Natural killer cell (primary cell): ENCODE measurements around the gene CHST12. TPM values are rescaled to one million over a fixed set of nuclear protein-coding genes. Genes with fewer than 3 reads are reported as not detected.

Source experiments
- ATAC-seq, 3 donors: fragments of 150-1000 bp in 2 of 3; fragments of 200-7000 bp in 1 of 3; cut with Tn5 transposase; 1 replicate in 1 of 3; 2 replicates in 2 of 3; pipeline ENCODE4 v1.10.0; 2021; ENCODE audit warnings: mild to moderate bottlenecking in 2 of 3, moderate library complexity in 2 of 3
- DNase-seq, 2 donors: peaks; one replicate each; pipeline versions ENCODE4 v3.0.0 to v3.0.0-alpha.2; 2013 to 2021; ENCODE audit warnings: mixed read lengths in 1 of 2
- H3K27ac ChIP-seq: one replicate; pipeline ENCODE4 v1.5.1; 2013; ENCODE audit warnings: mild to moderate bottlenecking, low read length
- H3K27me3 ChIP-seq: one replicate; pipeline ENCODE4 v1.6.1; 2013; ENCODE audit warnings: low read length; ENCODE audit not compliant: control insufficient read depth, insufficient read depth
- H3K36me3 ChIP-seq: one replicate; pipeline ENCODE4 v1.6.1; 2013; ENCODE audit warnings: low read length; ENCODE audit not compliant: control insufficient read depth, insufficient read depth
- H3K4me1 ChIP-seq: one replicate; pipeline ENCODE4 v1.6.1; 2013; ENCODE audit warnings: low read length; ENCODE audit not compliant: control insufficient read depth, insufficient read depth
- H3K4me3 ChIP-seq: one replicate; pipeline ENCODE4 v1.5.1; 2013; ENCODE audit warnings: low read length
- H3K9me3 ChIP-seq: one replicate; pipeline ENCODE4 v1.6.1; 2013; ENCODE audit warnings: low read length; ENCODE audit not compliant: control insufficient read depth, insufficient read depth
- H3K27ac Mint-ChIP-seq, 2 donors: one replicate each; pipeline ENCODE4 v1.8.0; 2022; ENCODE audit warnings: mild to moderate bottlenecking in 2 of 2, mixed read lengths in 2 of 2, moderate library complexity in 1 of 2
- H3K27me3 Mint-ChIP-seq, 2 donors: one replicate each; pipeline ENCODE4 v1.8.0; 2022; ENCODE audit warnings: low read depth in 2 of 2, mixed read lengths in 2 of 2
- H3K36me3 Mint-ChIP-seq: one replicate; pipeline ENCODE4 v1.8.0; 2022; ENCODE audit warnings: mixed read lengths
- H3K4me1 Mint-ChIP-seq, 2 donors: one replicate each; pipeline ENCODE4 v1.8.0; 2022; ENCODE audit warnings: mixed read lengths in 2 of 2
- H3K4me3 Mint-ChIP-seq: one replicate; pipeline ENCODE4 v1.8.0; 2022; ENCODE audit warnings: mild to moderate bottlenecking, moderate library complexity, mixed read lengths
- H3K9me3 Mint-ChIP-seq, 2 donors: one replicate each; pipeline ENCODE4 v1.8.0; 2022; ENCODE audit warnings: mixed read lengths in 2 of 2
- CTCF ChIP-seq: fragments of 200-600 bp; IDR thresholded peaks from one replicate; pipeline ENCODE4 v1.8.0; 2022; ENCODE audit warnings: antibody characterized with exemption
- whole genome bisulfite sequencing: methylation state at CpG from one replicate; pipeline ENCODE4 v1.1.7; 2013; ENCODE audit warnings: missing lambda C conversion rate; ENCODE audit not compliant: insufficient coverage; 5-methylcytosine and 5-hydroxymethylcytosine counted together
- intact Hi-C: fragments of 100-400 bp; cut with micrococcal nuclease; formaldehyde crosslinking; loops from one replicate; pipeline ENCODE4 v1.14.2; 2022
- total RNA-seq, 4 donors: library from RNA; stranded (reverse); fragments of 120-200 nt in 1 of 4; gene quantifications; one replicate each; pipeline versions ENCODE4 v1.2.3 to v1.2.4, GENCODE V29; 2013 to 2022

CHST12 gene
- total RNA-seq, 3 donors from 2014 or later (not counting 1 experiment from before 2014, with no cell fraction given) = 102 to 159 (median 124) TPM

- Histone ChIP-seq H3K4me3 (no peak overlapping the region), H3K4me1 (peaks cover 20% of the 10 kb centered on the region), H3K27ac (no peak overlapping the region), H3K27me3 (no peaks in the 10 kb centered on the region), H3K9me3 (peaks cover 8% of the 10 kb centered on the region), H3K36me3 (peaks cover 61% of the 10 kb centered on the region)
- Mint-ChIP-seq H3K4me1 (peaks cover 43 to 53% of the 10 kb centered on the region in 2 donors), H3K9me3 (peaks cover 3% of the 10 kb centered on the region in 2 donors), H3K27me3 (no peaks in the 10 kb centered on the region), H3K36me3 (peaks cover 7% of the 10 kb centered on the region), H3K27ac (no peak overlapping the region), H3K4me3 (no peak overlapping the region)
- ATAC-seq (no peak), DNase-seq (no peak)
- intact Hi-C loops = loop anchor here (10.0 kb wide), 1 partner anchor 49 kb away; no protein-coding TSS in a partner anchor
- 95% methylated on average over 34 of the region's 42 CpGs for WGBS
- no peak for TF ChIP-seq CTCF
These were observed 30.5 kb downstream of the CHST12 start for GRCh38 chr7:2433713-2434550.

- H3K36me3 ChIP-seq = peaks cover 68% of the 10 kb centered on the region
- TF ChIP-seq CTCF = no peak
- ATAC-seq (no peak), DNase-seq (no peak)
- H3K9me3 Mint-ChIP-seq = peaks cover 3% of the 10 kb centered on the region in 2 donors
- no peak overlapping the region for H3K27ac ChIP-seq
- peaks cover 7% of the 10 kb centered on the region for H3K36me3 Mint-ChIP-seq
- peaks cover 23% of the 10 kb centered on the region for H3K4me1 ChIP-seq
- H3K27me3 ChIP-seq = no peaks in the 10 kb centered on the region
- intact Hi-C loops = loop anchor here (10.0 kb wide), 1 partner anchor 50 kb away; no protein-coding TSS in a partner anchor
- H3K4me3 ChIP-seq = no peak overlapping the region
- WGBS = 61% methylated on average over 5 of the region's 5 CpGs
- peaks cover 8% of the 10 kb centered on the region for H3K9me3 ChIP-seq
- H3K27me3 Mint-ChIP-seq = no peaks in the 10 kb centered on the region
- H3K4me1 Mint-ChIP-seq = peaks cover 42 to 47% of the 10 kb centered on the region in 2 donors
- H3K27ac Mint-ChIP-seq = peak overlapping the region; percentile 33 to 67
- H3K4me3 Mint-ChIP-seq = no peak overlapping the region
These were observed 31.7 kb downstream of the CHST12 start for GRCh38 chr7:2435146-2435545.

- Histone ChIP-seq H3K4me1 (peaks cover 33% of the 10 kb centered on the region), H3K9me3 (no peaks in the 10 kb centered on the region), H3K36me3 (peaks cover 65% of the 10 kb centered on the region), H3K27me3 (no peaks in the 10 kb centered on the region), H3K27ac (no peak overlapping the region), H3K4me3 (no peak overlapping the region)
- Mint-ChIP-seq H3K4me3 (no peak overlapping the region), H3K27me3 (no peaks in the 10 kb centered on the region), H3K36me3 (no peaks in the 10 kb centered on the region), H3K4me1 (peaks cover 48 to 53% of the 10 kb centered on the region in 2 donors), H3K9me3 (no peaks in the 10 kb centered on the region), H3K27ac (peak overlapping the region in 1 of 2 donors; percentile 67)
- WGBS = 95% methylated on average over 25 of the region's 25 CpGs
- no peak for DNase-seq
- intact Hi-C loops = loop anchor here (10.0 kb wide), 1 partner anchor 52 kb away; no protein-coding TSS in a partner anchor
- no peak for ATAC-seq
- no peak for TF ChIP-seq CTCF
These were observed 33.1 kb downstream of the CHST12 start for GRCh38 chr7:2436341-2437104.
